PC-3 (cell line): ENCODE measurements around the gene NDC1.

ENCODE experiments used
- CTCF ChIP-seq: fragments of 300-600 bp; sonication (generic); conservative IDR thresholded peaks from 2 replicates; pipeline ENCODE4 v1.5.1; 2017; ENCODE audit warnings: antibody characterized with exemption, low read depth, mild to moderate bottlenecking, low read length
- EZH2 ChIP-seq: fragments of 300-600 bp; sonication (generic); IDR thresholded peaks from one replicate; pipeline ENCODE4 v1.6.1; 2017; ENCODE audit warnings: antibody characterized with exemption, mild to moderate bottlenecking, low read length; ENCODE audit not compliant: unreplicated experiment
- EZH2phosphoT487 ChIP-seq: fragments of 300-600 bp; sonication (generic); IDR thresholded peaks from 2 replicates; pipeline ENCODE4 v1.6.1; 2018; ENCODE audit warnings: mild to moderate bottlenecking, antibody characterized with exemption, low read length, borderline replicate concordance

GRCh38 chr1:53734650-53735211 is 103.4 kb downstream of the NDC1 start:
- TF ChIP-seq CTCF, result no peak
- TF ChIP-seq EZH2, result no peak
- no peak for TF ChIP-seq EZH2phosphoT487
